Measurements from ENCODE around the gene TAS1R3.

The TAS1R3 gene

GRCh38 chr1:1330366-1331067 lies 563 bp upstream of the TAS1R3 start:
- DNase-seq (ENCODE audit: low read depth in 1 of 2, low spot score in 1 of 2), result no peak

GRCh38 chr1:1332031-1332755 lies 1.1 kb downstream of the TAS1R3 start:
- H3K4me3 ChIP-seq (replicated peaks; ENCODE audit: insufficient read depth, low read length), result no peak overlapping the region
- no peak for DNase-seq (ENCODE audit: low read depth in 1 of 2, low spot score in 1 of 2)
- TF ChIP-seq POLR2AphosphoS5 (IDR thresholded peaks at IDR 0.05; ENCODE audit: low read depth) (0 out of 2 replicates have a peak, but pooled peaks have one; percentile 14), CTCF (IDR thresholded peaks at IDR 0.05; ENCODE audit: insufficient read depth, low read length) (no peak)
- no peaks in the 10 kb centered on the region for H3K27me3 ChIP-seq (ENCODE audit: insufficient read depth, poor library complexity, severe bottlenecking)
- H3K27ac ChIP-seq (replicated peaks), result no peak overlapping the region

More at GRCh38 chr1:1330366-1331067, 563 bp upstream of the TAS1R3 start:
- TF ChIP-seq REST (IDR thresholded peaks at IDR 0.05; ENCODE audit: insufficient replicate concordance, low read depth), result no peak
- TF ChIP-seq SPI1 (IDR thresholded peaks at IDR 0.05; ENCODE audit: borderline replicate concordance, low read depth), result no peak
- no peak for TF ChIP-seq GABPA (IDR thresholded peaks at IDR 0.05; ENCODE audit: low read depth)
- no peak for TF ChIP-seq CTCF (IDR thresholded peaks at IDR 0.05; ENCODE audit: insufficient read depth, low read length)
- no peak for TF ChIP-seq POLR2AphosphoS5 (IDR thresholded peaks at IDR 0.05; ENCODE audit: low read depth)
- Histone ChIP-seq H3K27ac (replicated peaks) (0 out of 2 replicates have a peak overlapping the region, but pooled peaks have one; percentile 13), H3K4me3 (replicated peaks; ENCODE audit: insufficient read depth, low read length) (no peak overlapping the region), H3K27me3 (ENCODE audit: insufficient read depth, poor library complexity, severe bottlenecking) (no peaks in the 10 kb centered on the region)

- Histone ChIP-seq H3K27me3 (ENCODE audit: insufficient read depth, poor library complexity, severe bottlenecking) (no peaks in the 10 kb centered on the region), H3K4me3 (replicated peaks; ENCODE audit: insufficient read depth, low read length) (no peak overlapping the region), H3K27ac (replicated peaks) (no peak overlapping the region)
- TF ChIP-seq POLR2AphosphoS5 (IDR thresholded peaks at IDR 0.05; ENCODE audit: low read depth) (peak; percentile 32; the same call in 1 of the 2 replicates), SPI1 (IDR thresholded peaks at IDR 0.05; ENCODE audit: borderline replicate concordance, low read depth) (no peak), CTCF (IDR thresholded peaks at IDR 0.05; ENCODE audit: insufficient read depth, low read length) (no peak), GABPA (IDR thresholded peaks at IDR 0.05; ENCODE audit: low read depth) (no peak), REST (IDR thresholded peaks at IDR 0.05; ENCODE audit: insufficient replicate concordance, low read depth) (no peak)
- DNase-seq (ENCODE audit: low read depth in 1 of 2, low spot score in 1 of 2), result no peak
These were observed 1.8 kb downstream of the TAS1R3 start for GRCh38 chr1:1332774-1333480.

All from HL-60 (cell line).